Neural cell (in vitro differentiated cells): ENCODE results near the gene COL15A1. TPM values are rescaled to one million over a fixed set of nuclear protein-coding genes. Genes with fewer than 3 reads are reported as not detected.

Source experiments
- H2AFZ ChIP-seq: fragments of 200-600, 300-800 bp; sonication (generic), shearing (Covaris generic); 2 replicates; pipeline ENCODE4 v1.6.0; 2014; ENCODE audit warnings: low read depth, mild to moderate bottlenecking, antibody characterized with exemption, low read length, moderate library complexity
- H3F3A ChIP-seq: fragments of 200-600 bp; shearing (Covaris generic); 2 replicates; pipeline ENCODE4 v1.6.1; 2016; ENCODE audit warnings: mild to moderate bottlenecking, moderate library complexity, mixed read lengths, antibody characterized with exemption, low read length; ENCODE audit not compliant: insufficient read depth, poor library complexity, severe bottlenecking
- H3K27ac ChIP-seq: fragments of 200-600, 300-800 bp; sonication (generic), shearing (Covaris generic); 2 replicates; pipeline ENCODE4 v1.5.1; 2014; ENCODE audit warnings: mild to moderate bottlenecking, low read length, moderate library complexity
- H3K27me3 ChIP-seq: fragments of 300-800, 200-600 bp; sonication (generic), shearing (Covaris generic); 2 replicates; pipeline ENCODE4 v1.6.0; 2014; ENCODE audit warnings: mild to moderate bottlenecking, low read depth, low read length, moderate library complexity; ENCODE audit not compliant: insufficient read depth
- H3K36me3 ChIP-seq: fragments of 300-800, 200-600 bp; sonication (generic), shearing (Covaris generic); 2 replicates; pipeline ENCODE4 v1.5.1; 2014; ENCODE audit warnings: mild to moderate bottlenecking, antibody characterized with exemption, low read length, moderate library complexity; ENCODE audit not compliant: insufficient read depth
- H3K4me2 ChIP-seq: fragments of 300-800, 200-600 bp; sonication (generic), shearing (Covaris generic); 2 replicates; pipeline ENCODE4 v1.6.0; 2014; ENCODE audit warnings: mild to moderate bottlenecking, low read length
- H3K4me3 ChIP-seq: fragments of 300-800, 200-600 bp; sonication (generic), shearing (Covaris generic); 2 replicates; pipeline ENCODE4 v1.5.1; 2014; ENCODE audit warnings: mild to moderate bottlenecking, low read length, moderate library complexity
- H3K79me2 ChIP-seq: fragments of 200-600 bp; shearing (Covaris generic); replicated peaks from 2 replicates; pipeline ENCODE4 v1.6.0; 2014; ENCODE audit warnings: mild to moderate bottlenecking, low read length, moderate library complexity; ENCODE audit not compliant: insufficient read depth
- H3K9ac ChIP-seq: fragments of 300-800, 200-600 bp; sonication (generic), shearing (Covaris generic); 2 replicates; pipeline ENCODE4 v1.6.1; 2016; ENCODE audit warnings: mild to moderate bottlenecking, low read length, mixed read lengths
- H3K9me2 ChIP-seq: fragments of 200-600 bp; shearing (Covaris generic); 2 replicates; pipeline ENCODE4 v1.6.1; 2016; ENCODE audit warnings: mild to moderate bottlenecking, low read length, mixed read lengths; ENCODE audit not compliant: insufficient read depth
- H3K9me3 ChIP-seq: fragments of 200-600, 300-800 bp; sonication (generic), shearing (Covaris generic); 2 replicates; pipeline ENCODE4 v1.6.1; 2016; ENCODE audit warnings: mild to moderate bottlenecking, mixed run types, low read length, moderate library complexity, mixed read lengths
- H4K20me1 ChIP-seq: fragments of 200-600 bp; shearing (Covaris generic); 2 replicates; pipeline ENCODE4 v1.6.1; 2016; ENCODE audit warnings: mild to moderate bottlenecking, mixed run types; ENCODE audit not compliant: insufficient read depth
- EP300 ChIP-seq: fragments of 450-650 bp; conservative IDR thresholded peaks from 2 replicates; pipeline ENCODE4 v1.6.1; 2014; ENCODE audit warnings: antibody characterized with exemption, mild to moderate bottlenecking, moderate library complexity; ENCODE audit not compliant: poor library complexity, severe bottlenecking
- EZH2 ChIP-seq: fragments of 200-600, 300-800 bp; shearing (Covaris generic), sonication (generic); IDR thresholded peaks from 2 replicates; pipeline ENCODE4 v1.6.1; 2014; ENCODE audit warnings: antibody characterized with exemption, low read length, borderline replicate concordance, mild to moderate bottlenecking; ENCODE audit not compliant: insufficient read depth, poor library complexity, severe bottlenecking
- MXI1 ChIP-seq: fragments of 450-650 bp; conservative IDR thresholded peaks from 2 replicates; pipeline ENCODE4 v1.6.1; 2014; ENCODE audit warnings: antibody characterized with exemption, mild to moderate bottlenecking; ENCODE audit not compliant: poor library complexity, severe bottlenecking
- POLR2AphosphoS5 ChIP-seq: IDR thresholded peaks from 2 replicates; pipeline ENCODE4 v1.6.1; 2012
- RAD21 ChIP-seq: fragments of 450-650 bp; conservative IDR thresholded peaks from 2 replicates; pipeline ENCODE4 v1.6.1; 2014; ENCODE audit warnings: antibody characterized with exemption, mild to moderate bottlenecking, moderate library complexity
- SMC3 ChIP-seq: fragments of 450-650 bp; conservative IDR thresholded peaks from 2 replicates; pipeline ENCODE4 v1.6.1; 2014; ENCODE audit warnings: antibody characterized with exemption, mild to moderate bottlenecking, moderate library complexity; ENCODE audit not compliant: poor library complexity
- TAF1 ChIP-seq: IDR thresholded peaks from 2 replicates; pipeline ENCODE4 v1.6.1; 2012; ENCODE audit warnings: low read depth
- polyA plus RNA-seq: library from polyadenylated mRNA; depleted of rRNA; stranded (reverse); fragments of >200 nt; gene quantifications from 2 replicates; pipeline ENCODE4 v1.2.3, GENCODE V29; 2014
- TF ChIP-seq, protein P1 (sequence below): IDR thresholded peaks from 2 replicates; pipeline ENCODE4 v1.6.1; 2012; ENCODE audit warnings: borderline replicate concordance
- TF ChIP-seq, protein P2 (sequence below): fragments of 450-650 bp; IDR thresholded peaks from 2 replicates; pipeline ENCODE4 v1.5.1; 2014; ENCODE audit warnings: antibody characterized with exemption, mild to moderate bottlenecking, moderate library complexity; ENCODE audit not compliant: poor library complexity, severe bottlenecking

Gene COL15A1
- polyA plus RNA-seq, 1 donor from 2014 or later = 2.8 TPM

DNA sequence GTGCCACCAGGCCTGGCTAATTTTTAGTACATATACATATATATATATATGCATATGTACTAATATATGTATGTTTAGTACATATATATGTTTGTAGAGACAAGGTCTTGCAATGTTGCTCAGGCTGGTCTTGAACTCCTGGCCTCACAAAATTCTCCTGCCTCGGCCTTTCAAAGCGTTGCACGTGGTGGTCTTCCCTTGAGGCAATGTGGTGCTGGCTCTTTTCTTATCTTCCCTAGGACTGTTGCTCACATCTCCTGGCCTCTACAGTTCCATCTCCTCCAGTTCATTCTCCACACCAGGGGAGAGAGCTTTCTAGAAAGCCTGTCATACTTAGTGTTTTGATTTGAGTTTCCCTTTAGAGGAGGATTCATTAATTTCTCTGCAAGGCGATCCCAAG lies 132.3 kb downstream of the COL15A1 start:
- Histone ChIP-seq H3K9me3 (no peaks in the 10 kb centered on the region), H2AFZ (no peak overlapping the region), H3K27me3 (no peaks in the 10 kb centered on the region), H3K36me3 (no peaks in the 10 kb centered on the region), H3F3A (no peaks in the 10 kb centered on the region), H3K4me2 (no peak overlapping the region), H3K27ac (no peak overlapping the region), H4K20me1 (no peaks in the 10 kb centered on the region), H3K9ac (no peak overlapping the region), H3K4me3 (no peak overlapping the region), H3K9me2 (no peaks in the 10 kb centered on the region), H3K79me2 (no peaks in the 10 kb centered on the region)
- TF ChIP-seq EZH2 = no peak
- TF ChIP-seq POLR2AphosphoS5 = no peak
- no peak for TF ChIP-seq EP300
- TF ChIP-seq RAD21 = no peak
- TF ChIP-seq SMC3 = no peak
- TF ChIP-seq TAF1 = no peak
- TF ChIP-seq, protein P1, sequence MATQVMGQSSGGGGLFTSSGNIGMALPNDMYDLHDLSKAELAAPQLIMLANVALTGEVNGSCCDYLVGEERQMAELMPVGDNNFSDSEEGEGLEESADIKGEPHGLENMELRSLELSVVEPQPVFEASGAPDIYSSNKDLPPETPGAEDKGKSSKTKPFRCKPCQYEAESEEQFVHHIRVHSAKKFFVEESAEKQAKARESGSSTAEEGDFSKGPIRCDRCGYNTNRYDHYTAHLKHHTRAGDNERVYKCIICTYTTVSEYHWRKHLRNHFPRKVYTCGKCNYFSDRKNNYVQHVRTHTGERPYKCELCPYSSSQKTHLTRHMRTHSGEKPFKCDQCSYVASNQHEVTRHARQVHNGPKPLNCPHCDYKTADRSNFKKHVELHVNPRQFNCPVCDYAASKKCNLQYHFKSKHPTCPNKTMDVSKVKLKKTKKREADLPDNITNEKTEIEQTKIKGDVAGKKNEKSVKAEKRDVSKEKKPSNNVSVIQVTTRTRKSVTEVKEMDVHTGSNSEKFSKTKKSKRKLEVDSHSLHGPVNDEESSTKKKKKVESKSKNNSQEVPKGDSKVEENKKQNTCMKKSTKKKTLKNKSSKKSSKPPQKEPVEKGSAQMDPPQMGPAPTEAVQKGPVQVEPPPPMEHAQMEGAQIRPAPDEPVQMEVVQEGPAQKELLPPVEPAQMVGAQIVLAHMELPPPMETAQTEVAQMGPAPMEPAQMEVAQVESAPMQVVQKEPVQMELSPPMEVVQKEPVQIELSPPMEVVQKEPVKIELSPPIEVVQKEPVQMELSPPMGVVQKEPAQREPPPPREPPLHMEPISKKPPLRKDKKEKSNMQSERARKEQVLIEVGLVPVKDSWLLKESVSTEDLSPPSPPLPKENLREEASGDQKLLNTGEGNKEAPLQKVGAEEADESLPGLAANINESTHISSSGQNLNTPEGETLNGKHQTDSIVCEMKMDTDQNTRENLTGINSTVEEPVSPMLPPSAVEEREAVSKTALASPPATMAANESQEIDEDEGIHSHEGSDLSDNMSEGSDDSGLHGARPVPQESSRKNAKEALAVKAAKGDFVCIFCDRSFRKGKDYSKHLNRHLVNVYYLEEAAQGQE = no peak
- TF ChIP-seq MXI1 = no peak
- TF ChIP-seq, protein P2, sequence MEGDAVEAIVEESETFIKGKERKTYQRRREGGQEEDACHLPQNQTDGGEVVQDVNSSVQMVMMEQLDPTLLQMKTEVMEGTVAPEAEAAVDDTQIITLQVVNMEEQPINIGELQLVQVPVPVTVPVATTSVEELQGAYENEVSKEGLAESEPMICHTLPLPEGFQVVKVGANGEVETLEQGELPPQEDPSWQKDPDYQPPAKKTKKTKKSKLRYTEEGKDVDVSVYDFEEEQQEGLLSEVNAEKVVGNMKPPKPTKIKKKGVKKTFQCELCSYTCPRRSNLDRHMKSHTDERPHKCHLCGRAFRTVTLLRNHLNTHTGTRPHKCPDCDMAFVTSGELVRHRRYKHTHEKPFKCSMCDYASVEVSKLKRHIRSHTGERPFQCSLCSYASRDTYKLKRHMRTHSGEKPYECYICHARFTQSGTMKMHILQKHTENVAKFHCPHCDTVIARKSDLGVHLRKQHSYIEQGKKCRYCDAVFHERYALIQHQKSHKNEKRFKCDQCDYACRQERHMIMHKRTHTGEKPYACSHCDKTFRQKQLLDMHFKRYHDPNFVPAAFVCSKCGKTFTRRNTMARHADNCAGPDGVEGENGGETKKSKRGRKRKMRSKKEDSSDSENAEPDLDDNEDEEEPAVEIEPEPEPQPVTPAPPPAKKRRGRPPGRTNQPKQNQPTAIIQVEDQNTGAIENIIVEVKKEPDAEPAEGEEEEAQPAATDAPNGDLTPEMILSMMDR = no peak

DNA sequence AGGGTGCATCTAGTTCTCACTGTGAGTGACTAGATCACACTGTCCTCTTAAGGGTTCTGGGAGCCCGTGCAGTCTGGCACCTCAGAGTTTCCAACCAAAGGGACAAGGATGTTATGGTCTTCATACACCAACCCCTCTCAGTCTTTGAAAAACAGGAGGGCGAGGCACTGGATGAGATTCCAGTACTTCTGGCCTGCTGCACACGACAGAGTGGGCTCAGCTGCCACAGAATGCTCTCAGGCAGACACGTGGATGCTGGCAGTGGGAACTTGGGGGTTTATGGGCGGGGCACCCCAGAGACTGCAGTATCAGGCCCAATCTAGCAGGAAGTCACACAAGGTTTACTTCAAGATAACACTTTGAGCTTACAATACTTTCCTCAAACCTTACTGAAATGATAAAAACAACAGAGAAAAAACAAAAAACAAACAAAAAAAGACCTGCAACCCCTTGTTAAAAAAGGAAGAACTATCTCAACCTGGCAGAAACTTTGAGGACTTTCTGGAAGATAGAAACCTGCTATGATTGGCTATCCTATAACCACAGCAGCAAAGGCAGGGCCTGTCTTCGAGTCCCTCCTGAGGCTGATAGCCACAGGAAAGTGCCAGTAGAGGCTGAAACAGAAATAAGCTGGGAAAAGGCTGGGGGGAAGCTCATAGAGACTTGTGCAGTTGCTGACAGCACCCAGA lies 132.9 kb downstream of the COL15A1 start:
- no peak overlapping the region for H3K4me3 ChIP-seq
- no peaks in the 10 kb centered on the region for H3F3A ChIP-seq
- no peaks in the 10 kb centered on the region for H3K9me3 ChIP-seq
- no peak overlapping the region for H2AFZ ChIP-seq
- no peaks in the 10 kb centered on the region for H3K9me2 ChIP-seq
- H3K9ac ChIP-seq = no peak overlapping the region
- H3K27ac ChIP-seq = no peak overlapping the region
- H3K79me2 ChIP-seq = no peaks in the 10 kb centered on the region
- H3K4me2 ChIP-seq = no peak overlapping the region
- H3K27me3 ChIP-seq = no peaks in the 10 kb centered on the region
- TF ChIP-seq EZH2 (no peak), RAD21 (no peak), EP300 (no peak)
- TF ChIP-seq, protein P2 = no peak
- TF ChIP-seq, protein P1 = no peak
- no peaks in the 10 kb centered on the region for H3K36me3 ChIP-seq
- no peaks in the 10 kb centered on the region for H4K20me1 ChIP-seq
